IMR-90 (cell line): Measurements from ENCODE around the gene SHROOM4. TPM values are rescaled to one million over a fixed set of nuclear protein-coding genes. Genes with fewer than 3 reads are reported as not detected.

Experiments
- ATAC-seq: fragments of 200-7000 bp; cut with Tn5 transposase; 2 replicates; pipeline ENCODE4 v1.9.1; 2020; ENCODE audit warnings: low read depth, mild to moderate bottlenecking, moderate library complexity
- BruUV-seq: library from RNA; stranded (reverse); fragments of 400-500 nt; replicated peaks from 2 replicates; lab custom pipeline; 2021; lab: Mats Ljungman, UMichigan
- CTCF ChIA-PET: fragments of 300-600 bp; formaldehyde crosslinking; extraction: SDS; loops from one replicate; lab custom pipeline; 2021; ENCODE audit warnings: antibody characterized with exemption; lab: Yijun Ruan, JAX
- POLR2A ChIA-PET: fragments of 300-600 bp; sonication (Branson Sonifier 250); formaldehyde crosslinking; loops from one replicate; lab custom pipeline; 2022; ENCODE audit warnings: antibody characterized with exemption; ENCODE audit not compliant: unreplicated experiment; lab: Charles Lee
- DNase-seq: peaks from one replicate; pipeline ENCODE4 v3.0.0; 2013
- H2AFZ ChIP-seq: replicated peaks from 2 replicates; pipeline ENCODE3; 2013; ENCODE audit warnings: low read length, mild to moderate bottlenecking; ENCODE audit not compliant: poor library complexity
- H2AK5ac ChIP-seq: 2 replicates; pipeline ENCODE4 v1.6.1; 2013; ENCODE audit warnings: low read depth, low read length, inconsistent platforms
- H2AK9ac ChIP-seq: replicated peaks from 2 replicates; pipeline ENCODE3; 2013; ENCODE audit warnings: mild to moderate bottlenecking, low read depth, low read length, moderate library complexity; ENCODE audit not compliant: poor library complexity
- H2BK120ac ChIP-seq: 2 replicates; pipeline ENCODE4 v1.6.1; 2013; ENCODE audit warnings: low read depth, low read length, inconsistent platforms
- H2BK15ac ChIP-seq: 3 replicates; pipeline ENCODE4 v1.6.1; 2013; ENCODE audit warnings: low read depth, low read length, inconsistent platforms
- H2BK20ac ChIP-seq: 2 replicates; pipeline ENCODE4 v1.6.1; 2013; ENCODE audit warnings: low read depth, mild to moderate bottlenecking, inconsistent platforms, low read length, moderate library complexity
- H2BK5ac ChIP-seq: 2 replicates; pipeline ENCODE4 v1.6.1; 2013; ENCODE audit warnings: mild to moderate bottlenecking, low read depth, low read length, inconsistent platforms; ENCODE audit not compliant: poor library complexity, severe bottlenecking
- H3K14ac ChIP-seq: replicated peaks from 2 replicates; pipeline ENCODE4 v1.6.1; 2013; ENCODE audit warnings: low read depth, low read length, inconsistent platforms
- H3K18ac ChIP-seq: 2 replicates; pipeline ENCODE4 v1.6.1; 2013; ENCODE audit warnings: low read depth, low read length, control low read depth
- H3K23ac ChIP-seq: 2 replicates; pipeline ENCODE4 v1.6.1; 2013; ENCODE audit warnings: low read depth, low read length, inconsistent platforms
- H3K27ac ChIP-seq: 2 replicates; pipeline ENCODE4 v1.5.1; 2013; ENCODE audit warnings: mild to moderate bottlenecking, control low read depth, low read length; ENCODE audit not compliant: insufficient read depth
- H3K27me3 ChIP-seq: 2 replicates; pipeline ENCODE4 v1.6.1; 2013; ENCODE audit warnings: low read length; ENCODE audit not compliant: control insufficient read depth, insufficient read depth
- H3K36me3 ChIP-seq: 2 replicates; pipeline ENCODE4 v1.6.1; 2013; ENCODE audit warnings: low read length, mixed read lengths; ENCODE audit not compliant: control insufficient read depth, insufficient read depth
- H3K4ac ChIP-seq: 2 replicates; pipeline ENCODE4 v1.6.1; 2013; ENCODE audit warnings: low read depth, low read length, inconsistent platforms
- H3K4me1 ChIP-seq: 2 replicates; pipeline ENCODE4 v1.6.1; 2013; ENCODE audit warnings: low read length, mixed read lengths; ENCODE audit not compliant: control insufficient read depth, insufficient read depth
- H3K4me2 ChIP-seq: 2 replicates; pipeline ENCODE4 v1.6.1; 2013; ENCODE audit warnings: low read depth, mild to moderate bottlenecking, control low read depth, low read length, moderate library complexity
- H3K4me3 ChIP-seq: 2 replicates; pipeline ENCODE4 v1.5.1; 2013; ENCODE audit warnings: low read depth, mild to moderate bottlenecking, control low read depth, low read length, moderate library complexity; ENCODE audit not compliant: insufficient read depth
- H3K56ac ChIP-seq: 2 replicates; pipeline ENCODE4 v1.6.1; 2013; ENCODE audit warnings: low read length, inconsistent platforms; ENCODE audit not compliant: insufficient read depth; ENCODE audit errors: extremely low read depth
- H3K79me1 ChIP-seq, 2 experiments: 2 replicates each; pipeline ENCODE4 v1.6.1; 2013; ENCODE audit warnings: low read length in 2 of 2, inconsistent platforms in 1 of 2, low read depth in 1 of 2
- H3K9ac ChIP-seq: 2 replicates; pipeline ENCODE4 v1.6.1; 2013; ENCODE audit warnings: low read depth, low read length, control low read depth
- H3K9me1 ChIP-seq: 2 replicates; pipeline ENCODE4 v1.6.1; 2013; ENCODE audit warnings: low read length, inconsistent platforms; ENCODE audit not compliant: insufficient read depth
- H3K9me3 ChIP-seq: 2 replicates; pipeline ENCODE4 v1.6.1; 2013; ENCODE audit warnings: low read length; ENCODE audit not compliant: control insufficient read depth, insufficient read depth
- H4K20me1 ChIP-seq: 2 replicates; pipeline ENCODE4 v1.6.1; 2013; ENCODE audit warnings: low read length, inconsistent platforms; ENCODE audit not compliant: insufficient read depth
- H4K5ac ChIP-seq: 2 replicates; pipeline ENCODE4 v1.6.1; 2013; ENCODE audit warnings: mild to moderate bottlenecking, low read depth, low read length, control low read depth
- H4K8ac ChIP-seq, 2 experiments: 2 replicates each; pipeline ENCODE4 v1.6.1; 2013; ENCODE audit warnings: low read depth in 2 of 2, low read length in 2 of 2, control low read depth in 1 of 2, inconsistent platforms in 1 of 2
- H4K91ac ChIP-seq: 2 replicates; pipeline ENCODE4 v1.6.1; 2013; ENCODE audit warnings: low read depth, low read length, inconsistent platforms; ENCODE audit not compliant: insufficient read depth
- BHLHE40 ChIP-seq: fragments of 150-350 bp; IDR thresholded peaks from 2 replicates; pipeline ENCODE4 v1.6.1; 2016; ENCODE audit warnings: mild to moderate bottlenecking, low read depth, low read length
- CEBPB ChIP-seq: IDR thresholded peaks from 2 replicates; pipeline ENCODE4 v1.6.1; 2012; ENCODE audit warnings: low read depth, low read length, improper control_type of control experiment
- CHD1 ChIP-seq: IDR thresholded peaks from 2 replicates; pipeline ENCODE4 v1.6.1; 2012; ENCODE audit warnings: low read depth, low read length, improper control_type of control experiment
- CTCF ChIP-seq: conservative IDR thresholded peaks from 2 replicates; pipeline ENCODE4 v1.5.1; 2012; ENCODE audit warnings: mild to moderate bottlenecking, low read depth, low read length, improper control_type of control experiment
- FOS ChIP-seq: fragments of 150-350 bp; IDR thresholded peaks from 2 replicates; pipeline ENCODE4 v1.6.1; 2016; ENCODE audit warnings: low read depth, low read length
- MAFK ChIP-seq: IDR thresholded peaks from 2 replicates; pipeline ENCODE4 v1.6.1; 2012; ENCODE audit warnings: low read depth, low read length, improper control_type of control experiment
- MAZ ChIP-seq: IDR thresholded peaks from 2 replicates; pipeline ENCODE4 v1.6.1; 2012; ENCODE audit warnings: low read depth, mild to moderate bottlenecking, low read length, improper control_type of control experiment, moderate library complexity, borderline replicate concordance
- POLR2A ChIP-seq: IDR thresholded peaks from 2 replicates; pipeline ENCODE4 v1.6.1; 2012; ENCODE audit warnings: mild to moderate bottlenecking, low read depth, low read length
- RAD21 ChIP-seq: IDR thresholded peaks from 2 replicates; pipeline ENCODE4 v1.6.1; 2012; ENCODE audit warnings: low read length, improper control_type of control experiment
- SMC3 ChIP-seq: fragments of 150-350 bp; IDR thresholded peaks from 2 replicates; pipeline ENCODE4 v1.6.1; 2016; ENCODE audit warnings: low read depth, mild to moderate bottlenecking, antibody characterized with exemption, low read length, moderate library complexity
- WGBS, 2 experiments: methylation state at CpG; one replicate each; pipeline versions ENCODE4 v1.1.5 to v1.1.7; 2013; ENCODE audit warnings: missing lambda C conversion rate in 2 of 2; ENCODE audit not compliant: insufficient read length in 1 of 2; ENCODE audit errors: extremely low coverage in 2 of 2; 5-methylcytosine and 5-hydroxymethylcytosine counted together
- dilution Hi-C: fragments of 300-500 bp; cut with HindIII; formaldehyde crosslinking; loops from one replicate; pipeline ENCODE4 v1.14.3; 2018; ENCODE audit warnings: low sequenced_read_pairs; ENCODE audit not compliant: unreplicated experiment
- in situ Hi-C: fragments of 300-500 bp; cut with MboI; formaldehyde crosslinking; loops from 3 replicates; pipeline ENCODE4 v1.14.3; 2019; ENCODE audit warnings: low sequenced_read_pairs, inconsistent platforms, mixed read lengths
- intact Hi-C: fragments of 100-400 bp; cut with micrococcal nuclease; formaldehyde crosslinking; loops from 2 replicates; pipeline ENCODE4 v1.10.0; 2022
- polyA plus RNA-seq, 3 experiments: library from polyadenylated mRNA; depleted of rRNA; stranded (reverse); fragments of >200 nt; gene quantifications; 2 replicates each; pipeline ENCODE4 v1.2.3, GENCODE V29; 2012; ENCODE audit warnings: low replicate concordance in 1 of 3
- total RNA-seq: library from RNA; depleted of rRNA; stranded (reverse); fragments of >200 nt; gene quantifications from 2 replicates; pipeline ENCODE4 v1.2.3, GENCODE V29; 2012

The SHROOM4 gene
- total and polyA plus RNA-seq, 2 of the 4 experiments (the other 2 are of a cell fraction), result 1.0 to 2.2 TPM

GRCh38 chrX:50684871-50685270 is 129.1 kb downstream of the SHROOM4 start:
- H2BK15ac ChIP-seq, result no peak overlapping the region
- no peak overlapping the region for H3K9ac ChIP-seq
- H3K27me3 ChIP-seq, result peaks cover 3% of the 10 kb centered on the region; the same call in 1 of the 2 replicates
- H3K9me1 ChIP-seq, result no peaks in the 10 kb centered on the region
- 14% methylated on average over 1 of the region's 2 CpGs; no CpG with 5 or more reads in 1 of the 2 experiments for WGBS, 2 experiments
- H3K4me3 ChIP-seq, result no peak overlapping the region
- dilution Hi-C loops (no loop called here), intact Hi-C loops (loop anchor here (1.0 kb wide), 1 partner anchor 52 kb away; no protein-coding TSS in a partner anchor), in situ Hi-C loops (loop anchor here (10.0 kb wide), 1 partner anchor 240 kb away; no protein-coding TSS in a partner anchor)
- TF ChIP-seq MAZ (no peak), MAFK (no peak), SMC3 (no peak), BHLHE40 (no peak), FOS (no peak), CEBPB (no peak), CHD1 (no peak), CTCF (no peak), POLR2A (no peak), RAD21 (no peak)
- no peak overlapping the region for H3K4me2 ChIP-seq
- H2AK9ac ChIP-seq, result no peak overlapping the region
- H2AFZ ChIP-seq, result no peak overlapping the region
- DNase-seq (no peak), ATAC-seq (no peak)
- H3K56ac ChIP-seq, result no peak overlapping the region
- no peak overlapping the region for H2BK20ac ChIP-seq
- H4K20me1 ChIP-seq, result no peaks in the 10 kb centered on the region
- no TSS peak for BruUV-seq
- H3K27ac ChIP-seq, result no peak overlapping the region
- no peak overlapping the region for H4K91ac ChIP-seq
- no peak overlapping the region for H3K4ac ChIP-seq
- H3K4me1 ChIP-seq, result no peaks in the 10 kb centered on the region
- no peak overlapping the region for H3K14ac ChIP-seq
- CTCF ChIA-PET, result no interaction called here
- H4K8ac ChIP-seq, result no peak overlapping the region
- no peak overlapping the region for H2AK5ac ChIP-seq
- POLR2A ChIA-PET, result no interaction called here
- no peak overlapping the region for H2BK5ac ChIP-seq
- H2BK120ac ChIP-seq, result no peak overlapping the region
- H3K9me3 ChIP-seq, result no peaks in the 10 kb centered on the region
- no peak overlapping the region for H4K5ac ChIP-seq
- no peak overlapping the region for H3K18ac ChIP-seq
- no peaks in the 10 kb centered on the region for H3K36me3 ChIP-seq
- H3K23ac ChIP-seq, result no peak overlapping the region
- no peaks in the 10 kb centered on the region for H3K79me1 ChIP-seq
